ENCODE data around the gene THBD. TPM values are rescaled to one million over a fixed set of nuclear protein-coding genes. Genes with fewer than 3 reads are reported as not detected.
A peak's percentile ranks its signal among the peaks of the same experiment; 100 is the strongest.

The THBD gene
- total and polyA plus RNA-seq, 2 experiments from 2014 or later: 0.10 to 0.97 TPM

- no peak for TF ChIP-seq REST (IDR thresholded peaks at IDR 0.05; ENCODE audit: unreplicated experiment)
- no peak for TF ChIP-seq POLR2AphosphoS5 (IDR thresholded peaks at IDR 0.05; ENCODE audit: low read depth)
- TF ChIP-seq STAT1 (IDR thresholded peaks at IDR 0.05; ENCODE audit: unreplicated experiment): no peak
- TF ChIP-seq ETS1 (IDR thresholded peaks at IDR 0.05): no peak
- no peak for TF ChIP-seq NANOG (IDR thresholded peaks at IDR 0.05; ENCODE audit: borderline replicate concordance)
Observed at GRCh38 chr20:23008667-23009066, 40.8 kb downstream of the THBD start (continued).

GRCh38 chr20:23007886-23008655 lies 41.4 kb downstream of the THBD start:
- Histone ChIP-seq H2AFZ (peak overlapping the region; percentile 3; the same call in 1 of the 2 replicates), H3K79me2 (replicated peaks; ENCODE audit: insufficient read depth) (no peaks in the 10 kb centered on the region), H4K20me1 (replicated peaks; ENCODE audit: insufficient read depth) (no peaks in the 10 kb centered on the region), H3K9me2 (ENCODE audit: insufficient read depth) (no peaks in the 10 kb centered on the region), H3K27me3 (ENCODE audit: insufficient read depth) (no peaks in the 10 kb centered on the region), H3F3A (replicated peaks; ENCODE audit: low read depth) (no peaks in the 10 kb centered on the region), H3K4me3 (no peak overlapping the region), H3K27ac (ENCODE audit: low read depth) (no peak overlapping the region), H3K4me2 (0 out of 2 replicates have a peak overlapping the region, but pooled peaks have one; percentile 16), H3K4me1 (ENCODE audit: insufficient read depth) (peaks cover 8% of the 10 kb centered on the region), H3K36me3 (ENCODE audit: insufficient read depth) (no peaks in the 10 kb centered on the region)
- ATAC-seq (peak; percentile 53), DNase-seq (ENCODE audit: low spot score) (peak; percentile 27)
- Mint-ChIP-seq H3K9me3 (no peaks in the 10 kb centered on the region), H3K27me3 (ENCODE audit: insufficient read depth, low read depth, poor library complexity) (no peaks in the 10 kb centered on the region), H3K36me3 (ENCODE audit: low read depth) (no peaks in the 10 kb centered on the region), H3K4me1 (peaks cover 6% of the 10 kb centered on the region; the same call in 2 of the 3 replicates), H3K4me3 (no peak overlapping the region), H3K27ac (no peak overlapping the region)
- TF ChIP-seq REST (IDR thresholded peaks at IDR 0.05; ENCODE audit: unreplicated experiment): no peak
- no peak for TF ChIP-seq JUNB (IDR thresholded peaks at IDR 0.05; ENCODE audit: unreplicated experiment)
